ENCODE data around the gene LMNTD2. TPM values are rescaled to one million over a fixed set of nuclear protein-coding genes. Genes with fewer than 3 reads are reported as not detected.

The LMNTD2 gene
- total and polyA plus RNA-seq, 2 donors = 0.37 to 1.2 TPM

DNA sequence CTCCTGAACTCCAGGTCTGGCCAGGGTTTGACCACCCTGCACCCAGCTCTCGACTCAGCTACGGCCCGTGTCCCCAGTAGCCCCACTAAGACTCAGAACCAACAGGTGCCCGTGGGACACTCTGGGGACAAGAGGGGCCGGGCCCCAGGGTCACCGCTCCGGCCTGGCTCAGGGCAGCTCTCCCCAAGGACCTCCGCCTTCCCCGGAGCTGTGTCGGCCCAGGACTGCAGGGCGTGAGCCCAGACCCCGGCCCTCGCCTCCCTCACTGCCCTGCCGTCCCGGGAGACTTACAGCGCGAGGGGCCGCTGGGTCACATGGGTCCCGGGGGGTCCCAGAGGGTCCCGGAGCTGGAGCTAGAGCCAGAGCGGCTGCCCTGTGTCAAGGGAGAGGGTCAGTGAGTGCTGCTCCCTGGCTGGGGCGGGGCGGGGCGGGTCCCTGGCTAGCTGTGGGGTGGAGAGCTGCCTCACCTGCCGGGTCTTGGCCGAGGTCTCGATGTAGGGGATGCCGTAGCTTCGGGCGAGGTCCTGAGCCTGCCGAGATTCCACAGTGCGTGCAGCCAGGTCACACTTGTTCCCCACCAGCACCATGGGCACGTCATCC lies 27.5 kb downstream of the LMNTD2 start:
- Histone ChIP-seq H3K4me1 (ENCODE audit: insufficient read depth) (no peaks in the 10 kb centered on the region), H3K27ac (ENCODE audit: low read depth) (no peak overlapping the region), H3K4me3 (ENCODE audit: low read depth, low read length) (no peak overlapping the region), H3K36me3 (ENCODE audit: insufficient read depth) (peaks cover 7% of the 10 kb centered on the region)
- WGBS = 92% methylated on average over 33 of the region's 33 CpGs
- no peak for DNase-seq (ENCODE audit: extremely low spot score)

DNA sequence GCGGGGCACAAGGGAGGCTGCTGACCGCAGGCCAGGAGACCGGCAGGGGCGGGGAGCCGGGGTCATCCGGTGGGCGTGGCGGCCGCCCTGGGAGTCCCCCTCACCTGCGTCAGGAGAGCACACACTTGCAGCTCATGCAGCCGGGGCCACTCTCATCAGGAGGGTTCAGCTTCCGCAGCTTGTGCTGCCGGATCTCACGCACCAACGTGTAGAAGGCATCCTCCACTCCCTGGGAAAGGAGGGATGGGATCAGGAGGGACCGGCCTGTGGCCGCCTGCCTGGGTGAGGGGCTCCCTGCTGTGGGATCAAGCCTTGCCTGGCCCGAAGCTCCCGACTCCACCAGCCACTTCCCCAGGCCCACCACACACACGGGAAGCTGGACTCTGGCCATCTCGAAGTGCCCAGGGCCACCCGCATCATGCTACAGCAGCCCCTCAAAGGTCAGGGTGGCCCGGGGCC lies 28.0 kb downstream of the LMNTD2 start:
- Histone ChIP-seq H3K27ac (ENCODE audit: low read depth) (no peak overlapping the region), H3K4me3 (ENCODE audit: low read depth, low read length) (no peak overlapping the region), H3K36me3 (ENCODE audit: insufficient read depth) (peaks cover 7% of the 10 kb centered on the region), H3K4me1 (ENCODE audit: insufficient read depth) (no peaks in the 10 kb centered on the region)
- DNase-seq (ENCODE audit: extremely low spot score) = no peak
- WGBS = 87% methylated on average over 23 of the region's 23 CpGs

DNA sequence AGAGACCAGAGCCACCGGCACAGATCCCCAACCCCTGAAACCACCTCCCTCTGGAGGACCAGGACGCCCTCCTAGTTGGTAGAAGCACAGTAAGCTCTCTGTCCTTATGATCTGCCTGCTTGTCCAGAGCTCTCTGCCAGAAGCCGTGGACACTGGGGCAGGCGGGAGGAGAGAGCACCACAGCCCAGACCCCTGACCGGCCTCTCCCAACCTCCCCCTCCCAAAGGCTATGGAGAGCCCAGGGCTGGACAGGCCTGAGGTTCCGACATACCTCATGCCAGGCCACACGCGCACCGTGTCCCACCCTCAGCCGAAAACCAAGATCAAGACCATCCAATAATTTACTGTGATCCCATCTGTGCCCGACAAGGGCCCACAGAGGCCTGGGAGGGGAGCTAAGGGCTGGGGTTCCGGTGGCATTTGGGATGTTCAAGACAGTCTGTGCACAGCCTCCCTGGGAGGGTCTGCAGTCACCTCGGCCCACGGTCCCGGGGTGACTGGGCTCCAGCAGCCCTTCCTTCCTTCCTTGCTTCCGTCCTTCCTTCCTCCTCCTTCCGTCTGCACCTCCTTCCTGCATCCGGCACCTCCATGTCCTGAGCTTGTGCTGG lies 28.5 kb downstream of the LMNTD2 start:
- H3K4me3 ChIP-seq (ENCODE audit: low read depth, low read length) = no peak overlapping the region
- DNase-seq (ENCODE audit: extremely low spot score) = no peak
- peaks cover 7% of the 10 kb centered on the region for H3K36me3 ChIP-seq (ENCODE audit: insufficient read depth)
- H3K27ac ChIP-seq (ENCODE audit: low read depth) = no peak overlapping the region
- 90% methylated on average over 18 of the region's 18 CpGs for WGBS
- H3K4me1 ChIP-seq (ENCODE audit: insufficient read depth) = no peaks in the 10 kb centered on the region

DNA sequence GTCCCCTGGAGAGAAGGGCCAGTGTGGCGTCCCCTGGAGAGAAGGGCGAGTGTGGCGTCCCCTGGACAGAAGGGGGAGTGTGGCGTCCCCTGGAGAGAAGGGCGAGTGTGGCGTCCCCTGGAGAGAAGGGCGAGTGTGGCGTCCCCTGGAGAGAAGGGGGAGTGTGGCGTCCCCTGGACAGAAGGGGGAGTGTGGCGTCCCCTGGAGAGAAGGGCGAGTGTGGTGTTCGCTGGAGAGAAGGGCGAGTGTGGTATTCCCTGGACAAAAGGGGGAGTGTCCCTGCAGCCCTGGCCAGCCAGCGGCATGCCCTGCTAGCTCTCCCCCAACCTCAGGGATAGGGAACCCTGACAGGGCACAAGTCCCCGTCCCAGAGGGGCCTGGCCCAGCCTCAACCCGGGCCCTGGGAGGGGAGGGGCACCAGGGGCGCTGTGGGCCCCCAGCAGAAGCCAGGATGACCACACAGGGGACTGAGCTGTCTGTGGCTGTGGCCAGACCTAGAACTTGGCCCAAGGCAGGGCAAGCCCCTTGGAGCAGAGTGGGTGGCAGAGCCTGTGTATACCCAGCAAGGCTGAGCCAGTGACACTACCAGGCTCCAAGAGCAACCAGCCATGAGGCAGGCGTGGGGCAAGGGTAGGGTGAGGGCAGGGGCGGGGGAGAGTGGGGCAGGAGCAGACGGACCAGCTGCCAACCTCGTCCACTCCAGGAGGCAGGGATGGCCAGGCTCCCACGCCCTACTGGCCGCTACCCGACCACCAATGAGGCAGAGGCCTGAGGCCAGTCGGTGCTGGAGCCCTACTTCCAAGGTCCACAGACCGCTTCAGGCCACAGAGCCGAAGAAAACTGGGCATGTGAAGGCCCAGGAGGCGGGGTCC lies 29.3 kb downstream of the LMNTD2 start:
- peaks cover 7% of the 10 kb centered on the region for H3K36me3 ChIP-seq (ENCODE audit: insufficient read depth)
- H3K27ac ChIP-seq (ENCODE audit: low read depth) = no peak overlapping the region
- 85% methylated on average over 28 of the region's 28 CpGs for WGBS
- H3K4me1 ChIP-seq (ENCODE audit: insufficient read depth) = no peaks in the 10 kb centered on the region
- no peak for DNase-seq (ENCODE audit: extremely low spot score)
- no peak overlapping the region for H3K4me3 ChIP-seq (ENCODE audit: low read depth, low read length)

GRCh38 chr11:529728-530411 lies 30.7 kb downstream of the LMNTD2 start:
- H3K27ac ChIP-seq (ENCODE audit: low read depth) = no peak overlapping the region
- no peak for DNase-seq (ENCODE audit: extremely low spot score)
- no peaks in the 10 kb centered on the region for H3K4me1 ChIP-seq (ENCODE audit: insufficient read depth)
- no peak overlapping the region for H3K4me3 ChIP-seq (ENCODE audit: low read depth, low read length)
- WGBS = 78% methylated on average over 18 of the region's 18 CpGs
- H3K36me3 ChIP-seq (ENCODE audit: insufficient read depth) = peaks cover 7% of the 10 kb centered on the region

DNA sequence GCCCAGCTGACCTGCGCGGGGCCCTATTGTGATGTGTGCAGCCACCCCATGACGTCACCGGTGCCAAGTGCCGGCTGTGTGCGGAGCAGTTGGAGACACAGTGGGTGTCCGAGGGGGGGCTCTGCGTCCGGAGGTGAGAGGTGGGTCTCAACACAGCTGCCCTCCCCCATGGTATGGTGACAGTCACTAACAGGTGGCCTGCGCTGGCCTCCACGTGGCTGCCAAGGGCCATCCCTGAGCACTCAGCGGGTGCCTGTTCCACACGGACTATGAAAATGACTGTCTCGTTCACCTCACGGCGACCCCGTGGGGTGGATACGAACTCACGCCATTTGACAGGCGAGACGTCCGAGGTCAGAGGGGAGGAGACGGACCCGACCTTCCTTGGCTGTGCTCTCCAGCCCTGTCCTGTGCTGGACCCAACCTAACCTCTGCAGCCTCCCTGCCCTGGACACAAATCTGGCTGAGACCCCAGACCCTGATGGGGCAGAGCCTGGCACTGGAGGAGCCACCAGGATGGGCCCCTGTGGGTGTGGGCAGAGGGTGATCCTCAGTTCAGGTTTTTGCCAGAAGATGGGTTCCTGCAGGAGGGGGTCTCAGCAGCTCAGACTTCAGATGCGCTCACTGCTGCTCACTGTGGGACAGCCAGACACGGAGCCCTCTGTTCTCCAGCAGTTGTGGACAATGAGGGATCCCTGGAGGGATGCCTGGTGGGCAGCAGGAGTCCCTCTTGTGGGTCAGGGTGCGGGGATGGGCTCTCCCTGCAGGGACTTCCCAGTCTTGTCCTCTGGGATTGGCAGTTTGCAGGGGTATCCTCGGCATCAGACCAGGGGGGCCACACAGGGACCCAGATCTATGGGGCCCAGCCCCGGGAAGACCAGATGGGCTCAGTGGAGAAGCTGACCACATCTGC lies 31.5 kb downstream of the LMNTD2 start:
- Histone ChIP-seq H3K36me3 (ENCODE audit: insufficient read depth) (peaks cover 7% of the 10 kb centered on the region), H3K4me1 (ENCODE audit: insufficient read depth) (no peaks in the 10 kb centered on the region), H3K4me3 (ENCODE audit: low read depth, low read length) (no peak overlapping the region), H3K27ac (ENCODE audit: low read depth) (no peak overlapping the region)
- DNase-seq (ENCODE audit: extremely low spot score) = no peak
- 71% methylated on average over 29 of the region's 29 CpGs for WGBS

DNA sequence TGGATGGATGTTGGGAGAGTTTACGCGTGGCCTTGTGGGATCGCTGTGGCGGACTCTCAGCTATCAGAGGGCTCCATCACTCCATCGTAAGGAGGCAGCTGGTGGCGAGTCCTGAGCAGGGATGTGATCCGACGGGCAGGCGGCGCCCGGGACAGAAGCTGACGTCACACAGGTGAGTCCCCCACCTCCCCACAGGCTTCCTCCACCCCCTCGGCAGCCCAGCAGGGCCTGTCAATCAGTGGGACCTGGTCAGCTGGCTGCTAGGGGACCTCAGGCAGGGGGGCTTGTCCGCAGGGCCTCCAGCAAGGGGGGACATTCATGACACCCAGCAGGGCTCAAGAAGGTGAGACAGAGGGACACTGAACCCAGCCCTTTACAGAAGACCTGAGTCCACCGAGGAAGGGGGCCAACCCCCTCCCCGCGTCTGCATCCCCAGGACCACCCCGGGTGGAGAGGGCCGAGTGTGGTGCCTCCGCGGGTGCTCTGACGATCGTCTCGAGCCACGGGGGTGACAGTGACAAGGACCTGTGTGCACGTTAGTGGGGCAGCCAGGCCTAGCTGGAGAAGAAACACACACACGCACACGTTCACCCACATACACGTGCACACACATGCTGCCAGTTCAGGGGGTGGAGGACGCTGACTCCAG lies 32.2 kb downstream of the LMNTD2 start:
- 80% methylated on average over 30 of the region's 30 CpGs for WGBS
- no peak overlapping the region for H3K27ac ChIP-seq (ENCODE audit: low read depth)
- H3K4me1 ChIP-seq (ENCODE audit: insufficient read depth) = no peaks in the 10 kb centered on the region
- H3K4me3 ChIP-seq (ENCODE audit: low read depth, low read length) = no peak overlapping the region
- peaks cover 7% of the 10 kb centered on the region for H3K36me3 ChIP-seq (ENCODE audit: insufficient read depth)
- DNase-seq (ENCODE audit: extremely low spot score) = no peak

DNA sequence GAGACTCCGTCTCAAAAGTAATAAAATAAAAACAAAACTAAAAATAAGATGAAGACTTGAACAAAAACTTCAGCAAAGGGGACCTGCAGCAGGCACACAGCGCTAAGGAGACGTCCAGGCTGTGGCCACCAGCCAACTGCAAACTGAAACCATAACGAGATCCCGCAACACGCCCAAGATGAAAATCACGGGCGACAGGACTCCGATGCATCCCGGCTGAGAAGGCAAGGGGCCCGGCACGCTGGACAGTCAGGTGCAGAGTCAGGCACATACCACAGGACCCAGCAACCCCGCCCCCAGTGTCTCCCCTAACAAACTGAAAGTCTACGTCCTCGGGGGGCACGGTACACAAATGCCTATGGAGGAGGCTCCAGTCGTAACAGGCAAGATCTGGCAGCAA lies 34.3 kb downstream of the LMNTD2 start:
- Histone ChIP-seq H3K4me1 (ENCODE audit: insufficient read depth) (no peaks in the 10 kb centered on the region), H3K4me3 (ENCODE audit: low read depth, low read length) (no peak overlapping the region), H3K36me3 (ENCODE audit: insufficient read depth) (no peaks in the 10 kb centered on the region), H3K27ac (ENCODE audit: low read depth) (no peak overlapping the region)
- no peak for DNase-seq (ENCODE audit: extremely low spot score)
- 75% methylated on average over 17 of the region's 17 CpGs for WGBS

- H3K36me3 ChIP-seq (ENCODE audit: insufficient read depth) = no peaks in the 10 kb centered on the region
- no peak overlapping the region for H3K4me3 ChIP-seq (ENCODE audit: low read depth, low read length)
- no peak for DNase-seq (ENCODE audit: extremely low spot score)
- WGBS = 88% methylated on average over 10 of the region's 10 CpGs
- no peak overlapping the region for H3K27ac ChIP-seq (ENCODE audit: low read depth)
- H3K4me1 ChIP-seq (ENCODE audit: insufficient read depth) = no peaks in the 10 kb centered on the region
These were observed 39.3 kb downstream of the LMNTD2 start for GRCh38 chr11:521177-521688.

DNA sequence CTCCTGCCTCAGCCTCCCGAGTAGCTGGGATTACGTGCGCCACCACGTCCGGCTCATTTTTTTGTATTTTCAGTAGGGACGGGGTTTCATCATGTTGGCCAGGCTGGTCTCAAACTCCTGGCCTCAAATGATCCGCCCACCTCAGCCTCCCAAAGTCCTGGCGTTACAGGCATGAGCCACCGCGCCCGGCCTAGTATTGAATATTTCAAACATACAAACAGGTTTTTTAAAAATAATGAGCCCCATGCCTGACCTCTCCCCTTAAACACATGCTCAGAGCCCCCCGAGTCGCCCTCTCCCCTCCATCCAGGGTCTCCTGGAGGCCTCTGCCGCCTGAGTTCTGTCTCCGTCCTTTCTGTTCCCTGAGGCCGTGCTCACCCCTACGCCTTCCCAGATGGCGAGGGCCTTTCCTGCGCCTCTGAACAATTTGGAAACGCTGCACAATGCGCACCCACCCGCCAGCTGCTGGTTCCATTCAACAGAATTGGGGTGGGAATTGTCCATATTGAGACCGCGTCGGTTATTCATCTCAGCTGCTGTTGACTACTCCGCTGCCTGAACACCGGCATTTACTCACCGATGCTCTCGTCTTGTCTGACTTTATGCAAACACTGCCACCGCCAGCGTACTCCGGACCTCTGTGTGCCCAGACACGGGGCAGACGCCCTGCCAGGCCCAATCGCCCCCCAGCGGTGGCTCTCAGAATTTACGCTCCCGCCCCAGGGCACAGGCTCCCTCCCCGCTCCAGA lies 39.9 kb downstream of the LMNTD2 start:
- H3K4me3 ChIP-seq (ENCODE audit: low read depth, low read length) = no peak overlapping the region
- 92% methylated on average over 39 of the region's 39 CpGs for WGBS
- H3K4me1 ChIP-seq (ENCODE audit: insufficient read depth) = no peaks in the 10 kb centered on the region
- DNase-seq (ENCODE audit: extremely low spot score) = no peak
- H3K36me3 ChIP-seq (ENCODE audit: insufficient read depth) = no peaks in the 10 kb centered on the region
- H3K27ac ChIP-seq (ENCODE audit: low read depth) = no peak overlapping the region

DNA sequence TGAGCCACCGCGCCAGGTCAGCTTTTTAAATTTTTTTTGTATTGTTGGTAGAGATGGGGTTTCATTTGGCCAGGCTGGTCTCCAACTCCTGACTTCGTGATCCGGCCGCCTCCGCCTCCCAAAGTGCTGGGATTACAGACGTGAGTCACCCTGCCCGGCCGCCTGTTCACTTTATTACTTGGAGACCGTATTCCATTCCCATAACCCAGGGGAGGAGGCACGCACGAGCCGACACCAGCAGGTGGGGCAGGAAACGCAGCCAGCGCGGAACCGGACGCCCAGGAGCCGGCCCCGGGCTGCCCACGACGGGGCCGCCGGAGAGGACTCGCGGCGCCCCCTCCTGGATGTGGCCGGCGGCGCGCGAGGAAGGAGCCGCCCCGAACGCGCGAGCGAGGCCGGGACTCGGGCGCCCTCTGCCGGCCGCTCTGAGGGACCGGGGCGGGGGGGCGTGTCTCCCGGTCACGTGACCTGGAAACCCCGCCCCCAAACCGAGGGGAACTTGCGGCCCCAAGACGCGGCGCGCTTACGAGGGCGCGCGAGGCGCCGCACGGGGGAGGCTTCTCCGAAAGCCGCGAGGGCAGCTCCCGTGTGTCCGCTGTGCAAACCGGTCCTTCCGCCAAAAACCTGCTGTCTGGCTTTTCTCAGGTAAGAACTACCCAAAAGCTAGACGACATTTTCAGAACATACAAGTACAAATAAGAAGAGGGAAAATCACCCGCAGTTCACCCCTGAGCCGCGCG lies 41.9 kb downstream of the LMNTD2 start:
- Histone ChIP-seq H3K4me3 (ENCODE audit: low read depth, low read length) (no peak overlapping the region), H3K4me1 (ENCODE audit: insufficient read depth) (no peaks in the 10 kb centered on the region), H3K27ac (ENCODE audit: low read depth) (no peak overlapping the region), H3K36me3 (ENCODE audit: insufficient read depth) (no peaks in the 10 kb centered on the region)
- no peak for DNase-seq (ENCODE audit: extremely low spot score)
- WGBS = 5% methylated on average over 74 of the region's 74 CpGs
